Activated CD4-positive, alpha-beta T cell treated with anti-CD3 and anti-CD28 coated beads, Interleukin-2, amount 50 U/mL, for 4 hours (primary cell): ENCODE results near the gene PTCH2.
"Not testable (repeated sequence)": the region's sequence is repeated elsewhere in the genome, so short reads cannot be mapped to it uniquely, and the experiment has no call there.

Experiments used
- DNase-seq, 2 experiments: peaks; one replicate each; pipeline ENCODE4 v3.0.0-alpha.2; 2020

The PTCH2 gene

GRCh38 chr1:44801491-44802305, 41.4 kb downstream of the PTCH2 start:
- DNase-seq: peak in 1 of 2 experiments; percentile 39

- DNase-seq: peak; percentile 98
These were observed 43.1 kb downstream of the PTCH2 start, which contains the start of gene PLK3 for GRCh38 chr1:44799770-44800584. TSS of gene PLK3 (plus strand) at chr1:44800377. CDS start at chr1:44800464, 87 bp downstream.

- DNase-seq: no peak
These were observed 44.3 kb downstream of the PTCH2 start for GRCh38 chr1:44798481-44799365.

- not testable (repeated sequence) for DNase-seq
These were observed 45.2 kb downstream of the PTCH2 start for GRCh38 chr1:44797886-44798285.

GRCh38 chr1:44792736-44793502, 50.1 kb downstream of the PTCH2 start:
- DNase-seq: no peak

- no peak for DNase-seq
These were observed 51.9 kb downstream of the PTCH2 start for GRCh38 chr1:44790968-44791801.

- no peak for DNase-seq
These were observed 54.8 kb downstream of the PTCH2 start, which contains the start of gene BEST4 for GRCh38 chr1:44788120-44788860. TSS of gene BEST4 (minus strand) at chr1:44788170. CDS start at chr1:44787705, 465 bp downstream.

GRCh38 chr1:44787506-44787905, 55.5 kb downstream of the PTCH2 start:
- DNase-seq: no peak

GRCh38 chr1:44786841-44787426, 56.1 kb downstream of the PTCH2 start:
- no peak for DNase-seq

GRCh38 chr1:44786138-44786840, 56.8 kb downstream of the PTCH2 start:
- peak; percentile 74 for DNase-seq

GRCh38 chr1:44785501-44786137, 57.4 kb downstream of the PTCH2 start:
- no peak for DNase-seq

GRCh38 chr1:44785029-44785380, 58.0 kb downstream of the PTCH2 start:
- no peak for DNase-seq

GRCh38 chr1:44784094-44785028, 58.7 kb downstream of the PTCH2 start:
- DNase-seq: no peak

GRCh38 chr1:44783697-44784093, 59.4 kb downstream of the PTCH2 start:
- DNase-seq: no peak

- DNase-seq: no peak
These were observed 62.4 kb downstream of the PTCH2 start for GRCh38 chr1:44780583-44781121.

GRCh38 chr1:44778705-44779576, 64.1 kb downstream of the PTCH2 start:
- DNase-seq: no peak
